GM12891 (cell line): Measurements from ENCODE around the gene COMMD10.

ENCODE experiments used
- PAX5 ChIP-seq: IDR thresholded peaks from 2 replicates; pipeline ENCODE4 v1.6.1; 2011; ENCODE audit warnings: low read length, moderate library complexity, mild to moderate bottlenecking; ENCODE audit not compliant: insufficient read depth, severe bottlenecking
- POLR2A ChIP-seq: IDR thresholded peaks from 2 replicates; pipeline ENCODE4 v1.6.1; 2011; ENCODE audit warnings: low read depth, low read length, control low read depth
- POLR2AphosphoS5 ChIP-seq: IDR thresholded peaks from 2 replicates; pipeline ENCODE4 v1.6.1; 2011; ENCODE audit warnings: low read depth, low read length, control low read depth

GRCh38 chr5:116296335-116297072 lies 211.7 kb downstream of the COMMD10 start:
- TF ChIP-seq POLR2AphosphoS5 (no peak), POLR2A (no peak), PAX5 (no peak)
